HL-60 (cell line): ENCODE data around the gene FARSB.

Experiments used
- POLR2AphosphoS5 ChIP-seq: IDR thresholded peaks from 2 replicates; pipeline ENCODE4 v1.6.1; 2012; ENCODE audit warnings: low read depth
- TF ChIP-seq, protein P1 (sequence below): IDR thresholded peaks from one replicate; pipeline ENCODE4 v1.5.1; 2011; ENCODE audit warnings: low read length, control low read depth, inconsistent platforms; ENCODE audit not compliant: insufficient read depth
- TF ChIP-seq, protein P2 (sequence below): IDR thresholded peaks from 2 replicates; pipeline ENCODE4 v1.6.1; 2012; ENCODE audit warnings: low read depth; ENCODE audit not compliant: insufficient replicate concordance

DNA sequence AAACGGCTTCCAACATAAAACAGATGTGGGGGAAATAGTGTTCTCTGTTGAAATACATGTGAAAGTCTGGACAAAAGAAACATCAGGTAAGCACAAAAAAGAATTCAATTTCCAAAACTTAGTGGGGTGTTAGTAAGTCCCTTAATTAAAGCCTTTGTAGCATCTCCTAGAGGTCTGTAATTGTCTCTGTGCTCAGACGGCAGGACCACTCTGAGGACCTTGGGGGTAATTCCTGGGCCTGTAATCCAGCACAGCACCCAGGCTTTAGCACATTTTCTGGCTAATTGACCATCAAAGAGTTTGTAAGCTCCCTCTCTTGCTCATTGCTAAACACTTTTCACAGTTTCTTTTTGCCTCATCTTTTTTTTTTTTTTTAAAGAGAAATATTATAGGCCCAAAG is 80.3 kb downstream of the FARSB start:
- TF ChIP-seq, protein P1, sequence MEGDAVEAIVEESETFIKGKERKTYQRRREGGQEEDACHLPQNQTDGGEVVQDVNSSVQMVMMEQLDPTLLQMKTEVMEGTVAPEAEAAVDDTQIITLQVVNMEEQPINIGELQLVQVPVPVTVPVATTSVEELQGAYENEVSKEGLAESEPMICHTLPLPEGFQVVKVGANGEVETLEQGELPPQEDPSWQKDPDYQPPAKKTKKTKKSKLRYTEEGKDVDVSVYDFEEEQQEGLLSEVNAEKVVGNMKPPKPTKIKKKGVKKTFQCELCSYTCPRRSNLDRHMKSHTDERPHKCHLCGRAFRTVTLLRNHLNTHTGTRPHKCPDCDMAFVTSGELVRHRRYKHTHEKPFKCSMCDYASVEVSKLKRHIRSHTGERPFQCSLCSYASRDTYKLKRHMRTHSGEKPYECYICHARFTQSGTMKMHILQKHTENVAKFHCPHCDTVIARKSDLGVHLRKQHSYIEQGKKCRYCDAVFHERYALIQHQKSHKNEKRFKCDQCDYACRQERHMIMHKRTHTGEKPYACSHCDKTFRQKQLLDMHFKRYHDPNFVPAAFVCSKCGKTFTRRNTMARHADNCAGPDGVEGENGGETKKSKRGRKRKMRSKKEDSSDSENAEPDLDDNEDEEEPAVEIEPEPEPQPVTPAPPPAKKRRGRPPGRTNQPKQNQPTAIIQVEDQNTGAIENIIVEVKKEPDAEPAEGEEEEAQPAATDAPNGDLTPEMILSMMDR = no peak
- TF ChIP-seq POLR2AphosphoS5 = no peak
- TF ChIP-seq, protein P2, sequence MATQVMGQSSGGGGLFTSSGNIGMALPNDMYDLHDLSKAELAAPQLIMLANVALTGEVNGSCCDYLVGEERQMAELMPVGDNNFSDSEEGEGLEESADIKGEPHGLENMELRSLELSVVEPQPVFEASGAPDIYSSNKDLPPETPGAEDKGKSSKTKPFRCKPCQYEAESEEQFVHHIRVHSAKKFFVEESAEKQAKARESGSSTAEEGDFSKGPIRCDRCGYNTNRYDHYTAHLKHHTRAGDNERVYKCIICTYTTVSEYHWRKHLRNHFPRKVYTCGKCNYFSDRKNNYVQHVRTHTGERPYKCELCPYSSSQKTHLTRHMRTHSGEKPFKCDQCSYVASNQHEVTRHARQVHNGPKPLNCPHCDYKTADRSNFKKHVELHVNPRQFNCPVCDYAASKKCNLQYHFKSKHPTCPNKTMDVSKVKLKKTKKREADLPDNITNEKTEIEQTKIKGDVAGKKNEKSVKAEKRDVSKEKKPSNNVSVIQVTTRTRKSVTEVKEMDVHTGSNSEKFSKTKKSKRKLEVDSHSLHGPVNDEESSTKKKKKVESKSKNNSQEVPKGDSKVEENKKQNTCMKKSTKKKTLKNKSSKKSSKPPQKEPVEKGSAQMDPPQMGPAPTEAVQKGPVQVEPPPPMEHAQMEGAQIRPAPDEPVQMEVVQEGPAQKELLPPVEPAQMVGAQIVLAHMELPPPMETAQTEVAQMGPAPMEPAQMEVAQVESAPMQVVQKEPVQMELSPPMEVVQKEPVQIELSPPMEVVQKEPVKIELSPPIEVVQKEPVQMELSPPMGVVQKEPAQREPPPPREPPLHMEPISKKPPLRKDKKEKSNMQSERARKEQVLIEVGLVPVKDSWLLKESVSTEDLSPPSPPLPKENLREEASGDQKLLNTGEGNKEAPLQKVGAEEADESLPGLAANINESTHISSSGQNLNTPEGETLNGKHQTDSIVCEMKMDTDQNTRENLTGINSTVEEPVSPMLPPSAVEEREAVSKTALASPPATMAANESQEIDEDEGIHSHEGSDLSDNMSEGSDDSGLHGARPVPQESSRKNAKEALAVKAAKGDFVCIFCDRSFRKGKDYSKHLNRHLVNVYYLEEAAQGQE = no peak
